SU-DHL-6 (cell line): ENCODE data around the gene SLC4A7.

Source experiments
- H2AFZ ChIP-seq: fragments of 200-600 bp; sonication (generic); 2 replicates; pipeline ENCODE4 v1.6.1; 2014; ENCODE audit warnings: low read depth, mild to moderate bottlenecking, moderate library complexity, mixed read lengths, antibody characterized with exemption, low read length; ENCODE audit not compliant: severe bottlenecking
- H3F3A ChIP-seq: fragments of 200-600 bp; shearing (Covaris generic); 2 replicates; pipeline ENCODE4 v1.6.0; 2016; ENCODE audit warnings: antibody characterized with exemption, mild to moderate bottlenecking; ENCODE audit not compliant: insufficient read depth
- H3K27ac ChIP-seq: fragments of 200-600 bp; sonication (generic); 2 replicates; pipeline ENCODE4 v1.5.1; 2016; ENCODE audit warnings: low read depth, mild to moderate bottlenecking, low read length, moderate library complexity, mixed read lengths
- H3K27me3 ChIP-seq: fragments of 200-600 bp; sonication (generic), shearing (Covaris generic); 2 replicates; pipeline ENCODE4 v1.6.0; 2014; ENCODE audit warnings: mild to moderate bottlenecking, low read length
- H3K36me3 ChIP-seq: fragments of 200-600 bp; sonication (generic); 2 replicates; pipeline ENCODE4 v1.6.1; 2014; ENCODE audit warnings: mild to moderate bottlenecking, low read length, mixed read lengths
- H3K4me2 ChIP-seq: fragments of 300-600, 200-600 bp; shearing (Covaris generic), sonication (generic); 2 replicates; pipeline ENCODE4 v1.6.0; 2014; ENCODE audit warnings: low read length, low read depth, mild to moderate bottlenecking; ENCODE audit not compliant: poor library complexity, severe bottlenecking
- H3K4me3 ChIP-seq: fragments of 200-600 bp; sonication (generic); 2 replicates; pipeline ENCODE4 v1.5.1; 2014; ENCODE audit warnings: antibody characterized with exemption, low read length, mild to moderate bottlenecking, mixed read lengths; ENCODE audit not compliant: insufficient read depth, poor library complexity, severe bottlenecking
- H3K79me2 ChIP-seq: fragments of 200-600 bp; sonication (generic); 2 replicates; pipeline ENCODE4 v1.6.1; 2014; ENCODE audit warnings: mild to moderate bottlenecking, low read length, moderate library complexity; ENCODE audit not compliant: insufficient read depth
- H3K9ac ChIP-seq: fragments of 200-600 bp; sonication (generic); 2 replicates; pipeline ENCODE4 v1.7.0; 2014; ENCODE audit warnings: mild to moderate bottlenecking, low read length
- H3K9me2 ChIP-seq: fragments of 200-600 bp; sonication (generic); replicated peaks from 2 replicates; pipeline ENCODE4 v1.6.1; 2014; ENCODE audit warnings: low read length; ENCODE audit not compliant: insufficient read depth
- H3K9me3 ChIP-seq: fragments of 200-600 bp; sonication (generic); 2 replicates; pipeline ENCODE4 v1.6.1; 2014; ENCODE audit warnings: low read length, mixed read lengths; ENCODE audit not compliant: insufficient read depth
- H4K20me1 ChIP-seq: fragments of 200-600 bp; sonication (generic); 2 replicates; pipeline ENCODE4 v1.6.1; 2014; ENCODE audit warnings: low read depth, mild to moderate bottlenecking, antibody characterized with exemption, low read length, moderate library complexity, mixed read lengths
- EZH2phosphoT487 ChIP-seq: fragments of 200-600 bp; sonication (generic), shearing (Covaris generic); conservative IDR thresholded peaks from 2 replicates; pipeline ENCODE4 v1.6.1; 2018; ENCODE audit warnings: mild to moderate bottlenecking, antibody characterized with exemption, low read length, moderate library complexity, mixed read lengths
- TF ChIP-seq, protein P1 (sequence below): fragments of 200-600 bp; sonication (generic); IDR thresholded peaks from one replicate; pipeline ENCODE4 v1.5.1; 2017; ENCODE audit warnings: antibody characterized with exemption, mild to moderate bottlenecking, low read length, moderate library complexity; ENCODE audit not compliant: insufficient read depth, poor library complexity, severe bottlenecking

Gene SLC4A7

DNA sequence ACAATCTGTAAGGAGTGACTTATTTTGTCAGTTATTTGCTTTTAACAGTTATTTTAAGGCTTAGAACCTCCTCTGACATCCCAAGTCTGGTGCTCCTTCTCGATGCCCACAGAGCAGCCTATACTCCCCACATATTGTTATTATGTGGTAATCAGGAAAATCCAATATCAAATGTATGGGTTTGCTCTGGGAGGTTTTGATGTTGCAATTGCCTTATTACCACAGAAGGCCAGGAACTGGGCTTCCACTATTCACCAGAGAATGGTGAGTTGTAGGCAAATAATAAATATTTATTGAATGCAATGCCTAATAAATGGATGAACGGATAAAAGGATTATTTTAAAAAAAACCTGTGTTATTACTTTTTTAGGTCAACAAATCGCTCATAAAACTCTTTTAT lies 127.2 kb downstream of the SLC4A7 start:
- no peaks in the 10 kb centered on the region for H3K27me3 ChIP-seq
- H3K36me3 ChIP-seq, result no peaks in the 10 kb centered on the region
- no peak overlapping the region for H3K4me2 ChIP-seq
- no peaks in the 10 kb centered on the region for H4K20me1 ChIP-seq
- H3F3A ChIP-seq, result peaks cover 7% of the 10 kb centered on the region; the same call in 1 of the 2 replicates
- H2AFZ ChIP-seq, result no peak overlapping the region
- no peaks in the 10 kb centered on the region for H3K79me2 ChIP-seq
- TF ChIP-seq, protein P1, sequence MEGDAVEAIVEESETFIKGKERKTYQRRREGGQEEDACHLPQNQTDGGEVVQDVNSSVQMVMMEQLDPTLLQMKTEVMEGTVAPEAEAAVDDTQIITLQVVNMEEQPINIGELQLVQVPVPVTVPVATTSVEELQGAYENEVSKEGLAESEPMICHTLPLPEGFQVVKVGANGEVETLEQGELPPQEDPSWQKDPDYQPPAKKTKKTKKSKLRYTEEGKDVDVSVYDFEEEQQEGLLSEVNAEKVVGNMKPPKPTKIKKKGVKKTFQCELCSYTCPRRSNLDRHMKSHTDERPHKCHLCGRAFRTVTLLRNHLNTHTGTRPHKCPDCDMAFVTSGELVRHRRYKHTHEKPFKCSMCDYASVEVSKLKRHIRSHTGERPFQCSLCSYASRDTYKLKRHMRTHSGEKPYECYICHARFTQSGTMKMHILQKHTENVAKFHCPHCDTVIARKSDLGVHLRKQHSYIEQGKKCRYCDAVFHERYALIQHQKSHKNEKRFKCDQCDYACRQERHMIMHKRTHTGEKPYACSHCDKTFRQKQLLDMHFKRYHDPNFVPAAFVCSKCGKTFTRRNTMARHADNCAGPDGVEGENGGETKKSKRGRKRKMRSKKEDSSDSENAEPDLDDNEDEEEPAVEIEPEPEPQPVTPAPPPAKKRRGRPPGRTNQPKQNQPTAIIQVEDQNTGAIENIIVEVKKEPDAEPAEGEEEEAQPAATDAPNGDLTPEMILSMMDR, result no peak
- TF ChIP-seq EZH2phosphoT487, result no peak
- H3K27ac ChIP-seq, result no peak overlapping the region
- H3K9me3 ChIP-seq, result no peaks in the 10 kb centered on the region
- no peak overlapping the region for H3K9ac ChIP-seq
- H3K4me3 ChIP-seq, result no peak overlapping the region
- H3K9me2 ChIP-seq, result no peaks in the 10 kb centered on the region

DNA sequence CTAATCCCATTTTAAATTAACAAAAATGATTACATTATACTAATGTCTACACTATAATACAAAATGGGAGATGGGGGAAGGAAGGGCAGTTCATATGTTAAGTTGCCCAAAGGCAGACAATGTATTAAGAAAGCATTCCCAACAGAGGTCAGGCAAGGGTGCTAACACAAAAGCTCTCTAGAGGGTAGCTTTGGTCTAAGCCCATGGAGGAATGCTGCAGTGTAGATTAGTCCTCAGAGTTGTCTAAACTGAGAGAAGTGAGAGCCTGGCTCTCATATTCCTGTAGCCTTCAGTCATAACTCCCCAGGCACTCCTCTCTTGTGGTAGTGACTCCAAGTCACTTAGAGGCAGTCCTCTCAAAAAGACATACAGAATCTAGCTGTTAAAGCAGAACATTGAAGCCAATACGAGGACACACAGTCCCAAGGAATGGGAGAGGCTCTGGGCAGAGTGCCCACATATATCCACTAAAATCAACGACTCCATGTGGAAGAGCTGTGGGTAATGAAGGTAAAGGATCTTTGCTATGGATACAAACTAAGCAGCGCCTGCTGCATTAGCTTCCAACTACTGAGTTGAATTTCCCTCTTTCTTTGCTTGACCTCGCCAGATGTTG lies 129.5 kb downstream of the SLC4A7 start:
- Histone ChIP-seq H3K9ac (no peak overlapping the region), H3K9me2 (no peaks in the 10 kb centered on the region), H3K27me3 (no peaks in the 10 kb centered on the region), H3K36me3 (no peaks in the 10 kb centered on the region), H2AFZ (no peak overlapping the region), H3K9me3 (no peaks in the 10 kb centered on the region), H3K4me2 (no peak overlapping the region), H4K20me1 (no peaks in the 10 kb centered on the region), H3F3A (peaks cover 7% of the 10 kb centered on the region; the same call in 1 of the 2 replicates), H3K79me2 (no peaks in the 10 kb centered on the region), H3K27ac (no peak overlapping the region), H3K4me3 (no peak overlapping the region)
- no peak for TF ChIP-seq EZH2phosphoT487
- TF ChIP-seq, protein P1, result no peak

DNA sequence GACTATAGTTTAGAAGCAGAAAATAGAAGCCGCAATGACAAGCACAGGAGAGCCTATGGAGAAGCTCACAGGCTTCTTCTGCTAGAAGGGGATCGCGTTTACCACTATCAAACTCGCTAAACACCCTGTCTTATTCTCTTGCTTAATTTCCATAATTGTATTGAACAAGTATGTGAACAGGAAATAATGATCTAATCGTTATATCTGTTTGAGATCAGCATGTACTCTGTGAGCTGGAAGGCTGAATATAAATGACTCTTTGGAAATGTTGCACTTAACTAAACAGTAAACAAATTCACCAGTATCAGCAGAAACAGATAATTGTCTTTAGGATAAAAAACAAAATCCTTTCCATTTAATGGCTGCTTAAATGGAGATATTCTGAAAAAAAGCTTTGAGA lies 130.0 kb downstream of the SLC4A7 start:
- Histone ChIP-seq H3K9ac (no peak overlapping the region), H3K4me2 (no peak overlapping the region), H3K4me3 (no peak overlapping the region), H3K27me3 (no peaks in the 10 kb centered on the region), H3K9me2 (no peaks in the 10 kb centered on the region), H4K20me1 (no peaks in the 10 kb centered on the region), H3K27ac (no peak overlapping the region), H3F3A (peaks cover 7% of the 10 kb centered on the region; the same call in 1 of the 2 replicates), H2AFZ (no peak overlapping the region), H3K79me2 (no peaks in the 10 kb centered on the region), H3K36me3 (no peaks in the 10 kb centered on the region), H3K9me3 (no peaks in the 10 kb centered on the region)
- TF ChIP-seq, protein P1, result no peak
- TF ChIP-seq EZH2phosphoT487, result no peak
